Gastroesophageal sphincter (tissue), 3 donors: ENCODE measurements around the gene PLCG1.

ENCODE experiments used
- CTCF ChIP-seq, 4 experiments: fragments of 200-600 bp in 2 of 4; fragments of 450-650 bp in 2 of 4; sonication (generic) in 1 of 4; IDR thresholded peaks; one replicate each; pipeline ENCODE4 v1.5.1; 2017 to 2019; ENCODE audit warnings: antibody characterized with exemption in 4 of 4, mild to moderate bottlenecking in 2 of 4, moderate library complexity in 2 of 4
- EP300 ChIP-seq: sonication (generic); formaldehyde crosslinking; IDR thresholded peaks from one replicate; pipeline ENCODE4 v1.6.1; 2017; ENCODE audit warnings: antibody characterized with exemption, mild to moderate bottlenecking
- POLR2A ChIP-seq, 2 donors: fragments of 450-650 bp; IDR thresholded peaks; one replicate each; pipeline ENCODE4 v1.6.1; 2017; ENCODE audit warnings: antibody characterized with exemption in 2 of 2, mild to moderate bottlenecking in 2 of 2, moderate library complexity in 1 of 2
- POLR2AphosphoS5 ChIP-seq: sonication (generic); formaldehyde crosslinking; IDR thresholded peaks from one replicate; pipeline ENCODE4 v1.6.1; 2017; ENCODE audit warnings: antibody characterized with exemption

- TF ChIP-seq POLR2A (IDR thresholded peaks at IDR 0.05), result no peak
- TF ChIP-seq EP300, result no peak
- TF ChIP-seq CTCF (IDR thresholded peaks at IDR 0.05), result no peak
- no peak for TF ChIP-seq POLR2AphosphoS5
Measured at GRCh38 chr20:41167118-41167470, 29.8 kb downstream of the PLCG1 start.
